HEK293 (cell line): ENCODE data around the gene SPART.
A peak's percentile ranks its signal among the peaks of the same experiment; 100 is the strongest.

Experiments
- CTCF ChIA-PET: fragments of 350-600 bp; formaldehyde crosslinking; extraction: SDS; loops from one replicate; lab custom pipeline; 2021; ENCODE audit warnings: antibody characterized with exemption; lab: Yijun Ruan, JAX
- POLR2A ChIA-PET: fragments of 300-600 bp; formaldehyde crosslinking; extraction: SDS; loops from one replicate; lab custom pipeline; 2020; ENCODE audit warnings: antibody characterized with exemption, inconsistent platforms; lab: Yijun Ruan, JAX
- H3K27ac ChIP-seq: fragments of 200-500 bp; sonication (Bioruptor generic); 2 replicates; pipeline ENCODE4 v1.5.1; 2014; ENCODE audit warnings: low read depth, low read length, control low read depth, inconsistent platforms; ENCODE audit errors: extremely low read depth
- H3K36me3 ChIP-seq, 2 experiments: fragments of 200-500 bp in 1 of 2; sonication (Bioruptor generic) in 1 of 2; 1 replicate in 1 of 2; 2 replicates in 1 of 2; pipeline ENCODE4 v1.5.1; 2014 to 2017; ENCODE audit warnings: inconsistent platforms in 2 of 2, low read length in 2 of 2; ENCODE audit not compliant: control insufficient read depth in 2 of 2, insufficient read depth in 1 of 2
- H3K4me1 ChIP-seq: fragments of 200-500 bp; sonication (Bioruptor generic); 2 replicates; pipeline ENCODE4 v1.5.1; 2014; ENCODE audit warnings: mild to moderate bottlenecking, low read length, inconsistent platforms; ENCODE audit not compliant: control insufficient read depth, insufficient read depth
- H3K4me3 ChIP-seq: 2 replicates; pipeline ENCODE4 v1.5.1; 2011; ENCODE audit warnings: low read depth, mild to moderate bottlenecking, control low read depth, low read length, moderate library complexity
- H3K9me3 ChIP-seq: fragments of 200-500 bp; sonication (Bioruptor generic); 2 replicates; pipeline ENCODE4 v1.5.1; 2014; ENCODE audit warnings: low read depth, low read length, inconsistent platforms; ENCODE audit not compliant: control insufficient read depth, insufficient read depth
- ATF2 ChIP-seq: fragments of 450-650 bp; formaldehyde crosslinking; IDR thresholded peaks from 2 replicates; pipeline ENCODE4 v1.5.1; 2016; ENCODE audit warnings: missing biosample characterization, missing genetic modification characterization, low read depth
- BCL11B ChIP-seq: fragments of 450-650 bp; formaldehyde crosslinking; IDR thresholded peaks from 2 replicates; pipeline ENCODE4 v1.5.1; 2016; ENCODE audit warnings: low read depth, missing biosample characterization, missing genetic modification characterization
- GLI2 ChIP-seq: fragments of 450-650 bp; formaldehyde crosslinking; IDR thresholded peaks from 2 replicates; pipeline ENCODE4; 2017; ENCODE audit warnings: missing biosample characterization, missing genetic modification characterization, low read depth, borderline replicate concordance
- GLIS2 ChIP-seq: fragments of 450-650 bp; formaldehyde crosslinking; IDR thresholded peaks from 2 replicates; pipeline ENCODE4 v1.5.1; 2016; ENCODE audit warnings: missing biosample characterization, missing genetic modification characterization
- HOXD13 ChIP-seq: sonication (generic); formaldehyde crosslinking; IDR thresholded peaks from 2 replicates; pipeline ENCODE4 v1.8.0; 2022; ENCODE audit warnings: missing genetic modification reagents, borderline replicate concordance
- PBX3 ChIP-seq: sonication (generic); formaldehyde crosslinking; IDR thresholded peaks from 2 replicates; pipeline ENCODE4 v1.8.1; 2022; ENCODE audit warnings: mild to moderate bottlenecking, moderate library complexity, missing genetic modification reagents
- TRIM28 ChIP-seq: IDR thresholded peaks from 2 replicates; pipeline ENCODE4 v1.6.1; 2011; ENCODE audit warnings: low read length, control low read depth, borderline replicate concordance
- ZBTB7A ChIP-seq: fragments of 450-650 bp; formaldehyde crosslinking; IDR thresholded peaks from 2 replicates; pipeline ENCODE4 v1.5.1; 2016; ENCODE audit warnings: low read depth, missing biosample characterization, missing genetic modification characterization
- ZBTB8A ChIP-seq: fragments of 450-650 bp; formaldehyde crosslinking; IDR thresholded peaks from 2 replicates; pipeline ENCODE4 v1.5.1; 2016; ENCODE audit warnings: missing biosample characterization, missing genetic modification characterization
- ZEB2 ChIP-seq: fragments of 450-650 bp; formaldehyde crosslinking; IDR thresholded peaks from 2 replicates; pipeline ENCODE4 v1.5.1; 2016; ENCODE audit warnings: missing biosample characterization, missing genetic modification characterization
- ZFP37 ChIP-seq: fragments of 450-650 bp; formaldehyde crosslinking; IDR thresholded peaks from 2 replicates; pipeline ENCODE4 v1.5.1; 2016; ENCODE audit warnings: missing biosample characterization, missing genetic modification characterization
- ZFP41 ChIP-seq: fragments of 450-650 bp; formaldehyde crosslinking; IDR thresholded peaks from 2 replicates; pipeline ENCODE4 v1.5.1; 2016; ENCODE audit warnings: missing biosample characterization, missing genetic modification characterization, borderline replicate concordance
- ZIC2 ChIP-seq: fragments of 450-650 bp; formaldehyde crosslinking; IDR thresholded peaks from 2 replicates; pipeline ENCODE4 v1.5.1; 2016; ENCODE audit warnings: missing biosample characterization, missing genetic modification characterization
- ZNF202 ChIP-seq: fragments of 450-650 bp; formaldehyde crosslinking; IDR thresholded peaks from 2 replicates; pipeline ENCODE4 v1.5.1; 2016; ENCODE audit warnings: missing biosample characterization, missing genetic modification characterization, borderline replicate concordance
- ZNF23 ChIP-seq: fragments of 450-650 bp; formaldehyde crosslinking; IDR thresholded peaks from 2 replicates; pipeline ENCODE4 v1.5.1; 2016; ENCODE audit warnings: missing biosample characterization, missing genetic modification characterization, borderline replicate concordance
- ZNF350 ChIP-seq: fragments of 450-650 bp; formaldehyde crosslinking; IDR thresholded peaks from 2 replicates; pipeline ENCODE4 v1.5.0; 2017; ENCODE audit warnings: missing biosample characterization, mild to moderate bottlenecking, missing genetic modification characterization
- ZNF433 ChIP-seq: fragments of 450-650 bp; formaldehyde crosslinking; IDR thresholded peaks from 2 replicates; pipeline ENCODE4 v1.5.1; 2016; ENCODE audit warnings: missing biosample characterization, missing genetic modification characterization, low read depth
- ZNF513 ChIP-seq: fragments of 450-650 bp; IDR thresholded peaks from 2 replicates; pipeline ENCODE4 v1.5.1; 2018; ENCODE audit warnings: missing biosample characterization, missing genetic modification characterization
- ZNF571 ChIP-seq: fragments of 450-650 bp; formaldehyde crosslinking; IDR thresholded peaks from 2 replicates; pipeline ENCODE4 v1.5.0; 2017; ENCODE audit warnings: missing biosample characterization, missing genetic modification characterization
- ZNF645 ChIP-seq: fragments of 450-650 bp; formaldehyde crosslinking; IDR thresholded peaks from 2 replicates; pipeline ENCODE4; 2016; ENCODE audit warnings: missing biosample characterization, missing genetic modification characterization
- ZNF677 ChIP-seq: fragments of 450-650 bp; IDR thresholded peaks from 2 replicates; pipeline ENCODE4 v1.5.0; 2018; ENCODE audit warnings: missing biosample characterization, mild to moderate bottlenecking, missing genetic modification characterization, moderate library complexity
- ZNF776 ChIP-seq: fragments of 450-650 bp; formaldehyde crosslinking; IDR thresholded peaks from 2 replicates; pipeline ENCODE4 v1.5.0; 2017; ENCODE audit warnings: missing biosample characterization, missing genetic modification characterization, borderline replicate concordance
- ZNF830 ChIP-seq: fragments of 450-650 bp; IDR thresholded peaks from 2 replicates; pipeline ENCODE4 v1.5.0; 2018; ENCODE audit warnings: missing biosample characterization, missing genetic modification characterization, low read depth, mild to moderate bottlenecking, moderate library complexity
- ZSCAN23 ChIP-seq: fragments of 450-650 bp; formaldehyde crosslinking; IDR thresholded peaks from 2 replicates; pipeline ENCODE4 v1.5.1; 2016; ENCODE audit warnings: missing biosample characterization, missing genetic modification characterization
- TF ChIP-seq, protein P1 (sequence below): fragments of 450-650 bp; formaldehyde crosslinking; IDR thresholded peaks from 2 replicates; pipeline ENCODE4 v1.5.1; 2016; ENCODE audit warnings: missing biosample characterization, missing genetic modification characterization

The SPART gene

DNA sequence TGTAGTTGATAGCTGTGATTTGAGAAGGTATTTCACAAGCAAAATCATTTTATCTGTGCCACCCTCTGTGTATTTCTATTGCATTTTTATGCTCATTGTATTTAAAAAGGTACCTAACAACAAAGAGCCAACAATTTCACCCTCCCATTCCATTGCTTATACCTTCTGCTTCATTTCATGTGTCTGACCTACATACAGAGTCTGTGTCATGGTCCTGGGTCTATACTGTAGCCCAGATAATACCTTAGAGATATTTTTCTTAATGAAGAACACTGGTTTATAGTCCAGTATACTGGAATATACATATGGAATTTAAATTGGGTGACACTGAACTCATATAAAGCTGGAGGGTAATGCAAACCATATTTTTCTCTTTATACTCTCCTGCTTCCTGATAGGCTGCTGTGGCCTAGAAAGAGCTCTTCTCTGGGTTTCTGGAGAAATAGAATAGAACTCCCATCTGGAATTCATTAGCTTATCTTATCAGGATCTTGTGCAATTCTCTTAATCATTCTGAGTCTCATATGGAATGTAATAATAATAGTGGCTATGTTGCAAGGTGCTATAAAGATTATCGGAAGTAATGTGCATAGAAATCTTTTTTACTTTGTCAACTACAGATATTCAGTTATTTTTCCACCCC lies 31.8 kb upstream of the SPART start:
- CTCF ChIA-PET = interaction anchor here (0.6 to 0.9 kb wide), 2 partner anchors 18 to 780 kb away, joined by 3 read pairs; no protein-coding TSS in a partner anchor

DNA sequence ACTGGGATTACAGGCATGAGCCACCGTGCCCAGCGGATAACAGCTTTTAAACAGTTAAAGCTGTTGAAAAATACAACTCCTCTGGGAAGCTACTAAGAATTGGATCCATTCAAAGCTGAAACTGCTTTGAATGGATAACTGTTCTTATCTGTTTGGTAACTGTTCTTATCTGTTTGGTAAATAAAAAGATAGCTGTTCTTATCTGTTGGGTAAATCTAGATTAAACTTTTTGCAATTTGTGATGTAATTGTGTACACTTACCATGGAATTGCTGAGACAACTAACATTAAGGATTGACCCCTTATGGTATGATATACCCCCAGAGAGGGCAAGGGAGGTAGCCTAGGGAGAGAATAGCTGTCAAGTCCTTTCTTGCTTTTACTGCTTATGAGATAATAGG lies 27.9 kb upstream of the SPART start:
- H3K4me1 ChIP-seq = no peaks in the 10 kb centered on the region
- H3K9me3 ChIP-seq = no peaks in the 10 kb centered on the region
- TF ChIP-seq GLIS2 (no peak), BCL11B (tag by site-specific recombination) (no peak), ZEB2 (tag by site-specific recombination) (no peak), ZBTB8A (tag by site-specific recombination) (no peak), ZNF677 (tag by site-specific recombination) (peak; percentile 78), ZNF776 (tag by site-specific recombination) (no peak), ZFP37 (tag by site-specific recombination) (no peak), ZNF202 (tag by site-specific recombination) (no peak)
- H3K4me3 ChIP-seq = no peak overlapping the region
- ChIA-PET POLR2A (no interaction called here), CTCF (no interaction called here)
- no peaks in the 10 kb centered on the region for H3K36me3 ChIP-seq
- H3K27ac ChIP-seq = no peak overlapping the region

More for the DNA sequence above, 31.8 kb upstream of the SPART start:
- Histone ChIP-seq H3K4me1 (no peaks in the 10 kb centered on the region), H3K27ac (no peak overlapping the region), H3K9me3 (no peaks in the 10 kb centered on the region), H3K4me3 (no peak overlapping the region), H3K36me3 (no peaks in the 10 kb centered on the region)
- no peak for TF ChIP-seq PBX3 (CRISPR knock-in tag)
- no peak for TF ChIP-seq ZNF23 (tag by site-specific recombination)
- TF ChIP-seq ZSCAN23 (tag by site-specific recombination) = no peak
- TF ChIP-seq ZNF433 (tag by site-specific recombination) = no peak
- no peak for TF ChIP-seq GLI2
- no peak for TF ChIP-seq ZNF776 (tag by site-specific recombination)
- no peak for TF ChIP-seq ZBTB7A
- TF ChIP-seq, protein P1, sequence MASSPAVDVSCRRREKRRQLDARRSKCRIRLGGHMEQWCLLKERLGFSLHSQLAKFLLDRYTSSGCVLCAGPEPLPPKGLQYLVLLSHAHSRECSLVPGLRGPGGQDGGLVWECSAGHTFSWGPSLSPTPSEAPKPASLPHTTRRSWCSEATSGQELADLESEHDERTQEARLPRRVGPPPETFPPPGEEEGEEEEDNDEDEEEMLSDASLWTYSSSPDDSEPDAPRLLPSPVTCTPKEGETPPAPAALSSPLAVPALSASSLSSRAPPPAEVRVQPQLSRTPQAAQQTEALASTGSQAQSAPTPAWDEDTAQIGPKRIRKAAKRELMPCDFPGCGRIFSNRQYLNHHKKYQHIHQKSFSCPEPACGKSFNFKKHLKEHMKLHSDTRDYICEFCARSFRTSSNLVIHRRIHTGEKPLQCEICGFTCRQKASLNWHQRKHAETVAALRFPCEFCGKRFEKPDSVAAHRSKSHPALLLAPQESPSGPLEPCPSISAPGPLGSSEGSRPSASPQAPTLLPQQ (tag by site-specific recombination) = no peak
- no peak for TF ChIP-seq ATF2 (tag by site-specific recombination)
- TF ChIP-seq ZNF830 = no peak
- no peak for TF ChIP-seq HOXD13 (CRISPR knock-in tag)
- TF ChIP-seq ZIC2 (tag by site-specific recombination) = no peak
- no peak for TF ChIP-seq ZNF513
- no peak for TF ChIP-seq ZNF571
- no peak for TF ChIP-seq ZFP41 (tag by site-specific recombination)
- TF ChIP-seq TRIM28 = no peak
- no peak for TF ChIP-seq ZNF645 (tag by site-specific recombination)
- no peak for TF ChIP-seq ZNF350 (tag by site-specific recombination)
- TF ChIP-seq ZNF677 (tag by site-specific recombination) = no peak
- POLR2A ChIA-PET = no interaction called here
